Measurements from ENCODE around the gene DIP2A. TPM values are rescaled to one million over a fixed set of nuclear protein-coding genes. Genes with fewer than 3 reads are reported as not detected.

DIP2A gene
- total and polyA plus RNA-seq, 2 of the 8 experiments (the other 6 are each of a cell fraction or from before 2014, with no cell fraction given), result 16.0 to 27.1 TPM

DNA sequence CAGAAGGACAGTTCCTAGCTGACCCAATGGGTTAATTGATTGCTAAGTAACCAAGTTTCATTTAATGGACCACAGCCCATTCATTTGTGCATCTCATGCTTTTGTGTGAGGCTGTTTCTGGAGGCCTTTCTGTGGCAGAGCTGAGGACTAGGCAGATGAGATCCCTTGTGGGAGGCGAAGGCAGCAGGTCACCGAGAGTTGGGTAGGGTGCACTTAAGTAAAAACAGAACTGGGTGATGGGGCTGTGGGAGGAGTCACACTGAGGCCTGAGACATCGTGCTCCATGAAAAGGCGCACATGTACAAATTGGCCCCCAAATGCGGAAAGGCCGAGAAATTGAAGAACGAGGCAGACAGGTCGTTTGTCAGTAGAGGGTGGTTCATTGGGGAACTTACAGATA, 85.3 kb downstream of the DIP2A start (continued):
- TF ChIP-seq, protein P1, sequence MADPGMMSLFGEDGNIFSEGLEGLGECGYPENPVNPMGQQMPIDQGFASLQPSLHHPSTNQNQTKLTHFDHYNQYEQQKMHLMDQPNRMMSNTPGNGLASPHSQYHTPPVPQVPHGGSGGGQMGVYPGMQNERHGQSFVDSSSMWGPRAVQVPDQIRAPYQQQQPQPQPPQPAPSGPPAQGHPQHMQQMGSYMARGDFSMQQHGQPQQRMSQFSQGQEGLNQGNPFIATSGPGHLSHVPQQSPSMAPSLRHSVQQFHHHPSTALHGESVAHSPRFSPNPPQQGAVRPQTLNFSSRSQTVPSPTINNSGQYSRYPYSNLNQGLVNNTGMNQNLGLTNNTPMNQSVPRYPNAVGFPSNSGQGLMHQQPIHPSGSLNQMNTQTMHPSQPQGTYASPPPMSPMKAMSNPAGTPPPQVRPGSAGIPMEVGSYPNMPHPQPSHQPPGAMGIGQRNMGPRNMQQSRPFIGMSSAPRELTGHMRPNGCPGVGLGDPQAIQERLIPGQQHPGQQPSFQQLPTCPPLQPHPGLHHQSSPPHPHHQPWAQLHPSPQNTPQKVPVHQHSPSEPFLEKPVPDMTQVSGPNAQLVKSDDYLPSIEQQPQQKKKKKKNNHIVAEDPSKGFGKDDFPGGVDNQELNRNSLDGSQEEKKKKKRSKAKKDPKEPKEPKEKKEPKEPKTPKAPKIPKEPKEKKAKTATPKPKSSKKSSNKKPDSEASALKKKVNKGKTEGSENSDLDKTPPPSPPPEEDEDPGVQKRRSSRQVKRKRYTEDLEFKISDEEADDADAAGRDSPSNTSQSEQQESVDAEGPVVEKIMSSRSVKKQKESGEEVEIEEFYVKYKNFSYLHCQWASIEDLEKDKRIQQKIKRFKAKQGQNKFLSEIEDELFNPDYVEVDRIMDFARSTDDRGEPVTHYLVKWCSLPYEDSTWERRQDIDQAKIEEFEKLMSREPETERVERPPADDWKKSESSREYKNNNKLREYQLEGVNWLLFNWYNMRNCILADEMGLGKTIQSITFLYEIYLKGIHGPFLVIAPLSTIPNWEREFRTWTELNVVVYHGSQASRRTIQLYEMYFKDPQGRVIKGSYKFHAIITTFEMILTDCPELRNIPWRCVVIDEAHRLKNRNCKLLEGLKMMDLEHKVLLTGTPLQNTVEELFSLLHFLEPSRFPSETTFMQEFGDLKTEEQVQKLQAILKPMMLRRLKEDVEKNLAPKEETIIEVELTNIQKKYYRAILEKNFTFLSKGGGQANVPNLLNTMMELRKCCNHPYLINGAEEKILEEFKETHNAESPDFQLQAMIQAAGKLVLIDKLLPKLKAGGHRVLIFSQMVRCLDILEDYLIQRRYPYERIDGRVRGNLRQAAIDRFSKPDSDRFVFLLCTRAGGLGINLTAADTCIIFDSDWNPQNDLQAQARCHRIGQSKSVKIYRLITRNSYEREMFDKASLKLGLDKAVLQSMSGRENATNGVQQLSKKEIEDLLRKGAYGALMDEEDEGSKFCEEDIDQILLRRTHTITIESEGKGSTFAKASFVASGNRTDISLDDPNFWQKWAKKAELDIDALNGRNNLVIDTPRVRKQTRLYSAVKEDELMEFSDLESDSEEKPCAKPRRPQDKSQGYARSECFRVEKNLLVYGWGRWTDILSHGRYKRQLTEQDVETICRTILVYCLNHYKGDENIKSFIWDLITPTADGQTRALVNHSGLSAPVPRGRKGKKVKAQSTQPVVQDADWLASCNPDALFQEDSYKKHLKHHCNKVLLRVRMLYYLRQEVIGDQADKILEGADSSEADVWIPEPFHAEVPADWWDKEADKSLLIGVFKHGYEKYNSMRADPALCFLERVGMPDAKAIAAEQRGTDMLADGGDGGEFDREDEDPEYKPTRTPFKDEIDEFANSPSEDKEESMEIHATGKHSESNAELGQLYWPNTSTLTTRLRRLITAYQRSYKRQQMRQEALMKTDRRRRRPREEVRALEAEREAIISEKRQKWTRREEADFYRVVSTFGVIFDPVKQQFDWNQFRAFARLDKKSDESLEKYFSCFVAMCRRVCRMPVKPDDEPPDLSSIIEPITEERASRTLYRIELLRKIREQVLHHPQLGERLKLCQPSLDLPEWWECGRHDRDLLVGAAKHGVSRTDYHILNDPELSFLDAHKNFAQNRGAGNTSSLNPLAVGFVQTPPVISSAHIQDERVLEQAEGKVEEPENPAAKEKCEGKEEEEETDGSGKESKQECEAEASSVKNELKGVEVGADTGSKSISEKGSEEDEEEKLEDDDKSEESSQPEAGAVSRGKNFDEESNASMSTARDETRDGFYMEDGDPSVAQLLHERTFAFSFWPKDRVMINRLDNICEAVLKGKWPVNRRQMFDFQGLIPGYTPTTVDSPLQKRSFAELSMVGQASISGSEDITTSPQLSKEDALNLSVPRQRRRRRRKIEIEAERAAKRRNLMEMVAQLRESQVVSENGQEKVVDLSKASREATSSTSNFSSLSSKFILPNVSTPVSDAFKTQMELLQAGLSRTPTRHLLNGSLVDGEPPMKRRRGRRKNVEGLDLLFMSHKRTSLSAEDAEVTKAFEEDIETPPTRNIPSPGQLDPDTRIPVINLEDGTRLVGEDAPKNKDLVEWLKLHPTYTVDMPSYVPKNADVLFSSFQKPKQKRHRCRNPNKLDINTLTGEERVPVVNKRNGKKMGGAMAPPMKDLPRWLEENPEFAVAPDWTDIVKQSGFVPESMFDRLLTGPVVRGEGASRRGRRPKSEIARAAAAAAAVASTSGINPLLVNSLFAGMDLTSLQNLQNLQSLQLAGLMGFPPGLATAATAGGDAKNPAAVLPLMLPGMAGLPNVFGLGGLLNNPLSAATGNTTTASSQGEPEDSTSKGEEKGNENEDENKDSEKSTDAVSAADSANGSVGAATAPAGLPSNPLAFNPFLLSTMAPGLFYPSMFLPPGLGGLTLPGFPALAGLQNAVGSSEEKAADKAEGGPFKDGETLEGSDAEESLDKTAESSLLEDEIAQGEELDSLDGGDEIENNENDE (IDR thresholded peaks at IDR 0.05; ENCODE audit: insufficient replicate concordance, low read length), result no peak
- TF ChIP-seq EP300 (IDR thresholded peaks at IDR 0.05; ENCODE audit: borderline replicate concordance in 1 of 2, low read depth in 2 of 2, low read length in 2 of 2) (no peak), SP1 (IDR thresholded peaks at IDR 0.05; ENCODE audit: low read depth, low read length) (no peak), GTF2F1 (IDR thresholded peaks at IDR 0.05; ENCODE audit: borderline replicate concordance, low read depth, low read length) (no peak), NANOG (IDR thresholded peaks at IDR 0.05; ENCODE audit: insufficient read depth, low read depth, low read length, poor library complexity, severe bottlenecking) (no peak), SRF (IDR thresholded peaks at IDR 0.05; ENCODE audit: low read depth, low read length) (no peak), POLR2A (IDR thresholded peaks at IDR 0.05; ENCODE audit: control extremely low read depth in 1 of 2, low read depth in 2 of 2, low read length in 2 of 2) (no peak), POU5F1 (IDR thresholded peaks at IDR 0.05; ENCODE audit: low read depth, low read length) (no peak), RFX5 (IDR thresholded peaks at IDR 0.05; ENCODE audit: borderline replicate concordance, low read depth, low read length) (no peak)
- TF ChIP-seq, protein P2, sequence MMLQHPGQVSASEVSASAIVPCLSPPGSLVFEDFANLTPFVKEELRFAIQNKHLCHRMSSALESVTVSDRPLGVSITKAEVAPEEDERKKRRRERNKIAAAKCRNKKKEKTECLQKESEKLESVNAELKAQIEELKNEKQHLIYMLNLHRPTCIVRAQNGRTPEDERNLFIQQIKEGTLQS (IDR thresholded peaks at IDR 0.05; ENCODE audit: insufficient read depth, low read depth, low read length), result no peak
- TF ChIP-seq, protein P3, sequence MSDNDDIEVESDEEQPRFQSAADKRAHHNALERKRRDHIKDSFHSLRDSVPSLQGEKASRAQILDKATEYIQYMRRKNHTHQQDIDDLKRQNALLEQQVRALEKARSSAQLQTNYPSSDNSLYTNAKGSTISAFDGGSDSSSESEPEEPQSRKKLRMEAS (IDR thresholded peaks at IDR 0.05), result no peak
